Uterus (tissue), 2 donors: ENCODE data around the gene CASP10.

Source experiments
- POLR2A ChIP-seq, 2 donors: fragments of 450-650 bp; IDR thresholded peaks; one replicate each; pipeline ENCODE4 v1.6.1; 2016; ENCODE audit warnings: antibody characterized with exemption in 2 of 2, mild to moderate bottlenecking in 1 of 2, moderate library complexity in 1 of 2
- TF ChIP-seq, protein P1 (sequence below), 4 experiments: fragments of 200-600 bp in 2 of 4; fragments of 450-650 bp in 2 of 4; sonication (generic) in 2 of 4; IDR thresholded peaks; one replicate each; pipeline ENCODE4 v1.5.1; 2016 to 2019; ENCODE audit warnings: antibody characterized with exemption in 4 of 4, mild to moderate bottlenecking in 2 of 4, moderate library complexity in 1 of 4

DNA sequence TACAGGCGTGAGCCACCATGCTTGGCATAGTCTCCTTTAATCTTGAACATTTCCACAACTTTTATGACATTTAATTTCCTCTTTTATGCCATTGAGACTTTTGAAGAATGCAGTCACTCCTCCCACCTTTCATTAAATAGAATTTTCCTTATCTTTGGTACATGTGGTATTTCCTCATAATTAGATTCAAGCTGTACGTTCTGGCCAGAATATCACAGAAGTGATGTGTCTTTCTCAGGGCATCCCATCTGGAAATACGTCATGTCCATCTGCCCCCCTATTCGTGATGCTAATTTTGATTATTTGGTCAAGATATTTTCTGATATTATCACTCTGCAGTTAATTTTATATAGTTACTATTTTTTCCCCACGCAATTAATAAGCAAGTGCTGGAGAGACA lies 16.9 kb downstream of the CASP10 start:
- TF ChIP-seq, protein P1, sequence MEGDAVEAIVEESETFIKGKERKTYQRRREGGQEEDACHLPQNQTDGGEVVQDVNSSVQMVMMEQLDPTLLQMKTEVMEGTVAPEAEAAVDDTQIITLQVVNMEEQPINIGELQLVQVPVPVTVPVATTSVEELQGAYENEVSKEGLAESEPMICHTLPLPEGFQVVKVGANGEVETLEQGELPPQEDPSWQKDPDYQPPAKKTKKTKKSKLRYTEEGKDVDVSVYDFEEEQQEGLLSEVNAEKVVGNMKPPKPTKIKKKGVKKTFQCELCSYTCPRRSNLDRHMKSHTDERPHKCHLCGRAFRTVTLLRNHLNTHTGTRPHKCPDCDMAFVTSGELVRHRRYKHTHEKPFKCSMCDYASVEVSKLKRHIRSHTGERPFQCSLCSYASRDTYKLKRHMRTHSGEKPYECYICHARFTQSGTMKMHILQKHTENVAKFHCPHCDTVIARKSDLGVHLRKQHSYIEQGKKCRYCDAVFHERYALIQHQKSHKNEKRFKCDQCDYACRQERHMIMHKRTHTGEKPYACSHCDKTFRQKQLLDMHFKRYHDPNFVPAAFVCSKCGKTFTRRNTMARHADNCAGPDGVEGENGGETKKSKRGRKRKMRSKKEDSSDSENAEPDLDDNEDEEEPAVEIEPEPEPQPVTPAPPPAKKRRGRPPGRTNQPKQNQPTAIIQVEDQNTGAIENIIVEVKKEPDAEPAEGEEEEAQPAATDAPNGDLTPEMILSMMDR (IDR thresholded peaks at IDR 0.05) = no peak
- TF ChIP-seq POLR2A (IDR thresholded peaks at IDR 0.05) = no peak
